Measurements from ENCODE around the gene KATNB1.

- no peak for TF ChIP-seq CTCF (conservative IDR thresholded peaks at IDR 0.05; ENCODE audit: low read depth, low read length)
- TF ChIP-seq EZH2 (IDR thresholded peaks at IDR 0.05; ENCODE audit: low read length, unreplicated experiment) = no peak
These were observed 25.9 kb upstream of the KATNB1 start for GRCh38 chr16:57709663-57710062.
